Mesenchymal stem cell (in vitro differentiated cells and primary cell): ENCODE data around the gene TIMM17A. TPM values are rescaled to one million over a fixed set of nuclear protein-coding genes. Genes with fewer than 3 reads are reported as not detected.
"Not testable (repeated sequence)": the region's sequence is repeated elsewhere in the genome, so short reads cannot be mapped to it uniquely, and the experiment has no call there.

Source experiments
- DNase-seq: peaks from one replicate; pipeline ENCODE4 v3.0.0-alpha.2; 2013
- H2AFZ ChIP-seq: one replicate; pipeline ENCODE4 v1.6.1; 2013; ENCODE audit warnings: low read depth, mild to moderate bottlenecking, control low read depth, inconsistent platforms, low read length, moderate library complexity
- H2AK5ac ChIP-seq: 2 replicates; pipeline ENCODE4 v1.6.1; 2013; ENCODE audit warnings: low read length, moderate library complexity, mild to moderate bottlenecking, inconsistent platforms; ENCODE audit not compliant: severe bottlenecking
- H2BK120ac ChIP-seq: one replicate; pipeline ENCODE4 v1.6.1; 2013; ENCODE audit warnings: low read depth, mild to moderate bottlenecking, inconsistent platforms, low read length, moderate library complexity
- H2BK12ac ChIP-seq, 2 experiments: one replicate each; pipeline ENCODE4 v1.6.1; 2013; ENCODE audit warnings: inconsistent platforms in 2 of 2, low read length in 2 of 2, mild to moderate bottlenecking in 2 of 2, moderate library complexity in 2 of 2, control low read depth in 1 of 2
- H2BK15ac ChIP-seq: one replicate; pipeline ENCODE4 v1.6.1; 2013; ENCODE audit warnings: mild to moderate bottlenecking, low read depth, inconsistent platforms; ENCODE audit not compliant: poor library complexity, severe bottlenecking
- H2BK5ac ChIP-seq: 2 replicates; pipeline ENCODE4 v1.6.1; 2013; ENCODE audit warnings: low read depth, mild to moderate bottlenecking, low read length, control low read depth, inconsistent platforms; ENCODE audit not compliant: poor library complexity, severe bottlenecking
- H3K14ac ChIP-seq, 2 experiments: one replicate each; pipeline ENCODE4 v1.6.1; 2013; ENCODE audit warnings: inconsistent platforms in 2 of 2, low read length in 2 of 2, control low read depth in 1 of 2, mild to moderate bottlenecking in 1 of 2, moderate library complexity in 1 of 2
- H3K18ac ChIP-seq, 2 experiments: one replicate each; pipeline ENCODE4 v1.6.1; 2013; ENCODE audit warnings: inconsistent platforms in 2 of 2, low read length in 2 of 2, control low read depth in 1 of 2, low read depth in 1 of 2, mild to moderate bottlenecking in 1 of 2
- H3K23ac ChIP-seq, 2 experiments: one replicate each; pipeline ENCODE4 v1.6.1; 2013; ENCODE audit warnings: inconsistent platforms in 2 of 2, low read length in 2 of 2, mild to moderate bottlenecking in 2 of 2, moderate library complexity in 2 of 2, control low read depth in 1 of 2
- H3K27ac ChIP-seq: 2 replicates; pipeline ENCODE4 v1.5.1; 2013; ENCODE audit warnings: mild to moderate bottlenecking, moderate library complexity, low read length, control low read depth, inconsistent platforms; ENCODE audit not compliant: poor library complexity, severe bottlenecking
- H3K27me3 ChIP-seq, 2 experiments: 2 replicates each; pipeline versions ENCODE4 v1.6.1 to v1.7.0; 2013; ENCODE audit warnings: low read length in 2 of 2, mild to moderate bottlenecking in 2 of 2, moderate library complexity in 2 of 2, control low read depth in 1 of 2, inconsistent platforms in 1 of 2; ENCODE audit not compliant: control insufficient read depth in 1 of 2, insufficient read depth in 1 of 2
- H3K36me3 ChIP-seq, 2 experiments: 2 replicates each; pipeline versions ENCODE4 v1.6.1 to v1.7.0; 2013; ENCODE audit warnings: low read length in 2 of 2, control low read depth in 1 of 2, inconsistent platforms in 1 of 2, low read depth in 1 of 2, mild to moderate bottlenecking in 1 of 2; ENCODE audit not compliant: insufficient read depth in 2 of 2, control insufficient read depth in 1 of 2
- H3K4ac ChIP-seq, 2 experiments: one replicate each; pipeline ENCODE4 v1.6.1; 2013; ENCODE audit warnings: inconsistent platforms in 2 of 2, low read length in 2 of 2, mild to moderate bottlenecking in 2 of 2, moderate library complexity in 2 of 2, control low read depth in 1 of 2, low read depth in 1 of 2
- H3K4me1 ChIP-seq: 2 replicates; pipeline ENCODE4 v1.6.1; 2013; ENCODE audit warnings: low read depth, low read length, control low read depth; ENCODE audit not compliant: control insufficient read depth, insufficient read depth
- H3K4me2 ChIP-seq: 2 replicates; pipeline ENCODE4 v1.6.1; 2013; ENCODE audit warnings: low read length, mild to moderate bottlenecking, inconsistent platforms; ENCODE audit not compliant: poor library complexity, severe bottlenecking
- H3K4me3 ChIP-seq, 2 experiments: 2 replicates each; pipeline versions ENCODE4 v1.5.1 to v1.7.0; 2013; ENCODE audit warnings: low read length in 2 of 2, mild to moderate bottlenecking in 2 of 2, control low read depth in 1 of 2, low read depth in 1 of 2; ENCODE audit not compliant: insufficient read depth in 1 of 2
- H3K79me1 ChIP-seq: replicated peaks from 2 replicates; pipeline ENCODE4 v1.6.1; 2013; ENCODE audit warnings: mild to moderate bottlenecking, control low read depth, low read length, inconsistent platforms; ENCODE audit not compliant: poor library complexity, severe bottlenecking
- H3K9ac ChIP-seq: 2 replicates; pipeline ENCODE4 v1.7.0; 2013; ENCODE audit warnings: mild to moderate bottlenecking, low read length, moderate library complexity
- H3K9me3 ChIP-seq: 2 replicates; pipeline ENCODE4 v1.7.0; 2013; ENCODE audit warnings: mild to moderate bottlenecking, low read length; ENCODE audit not compliant: control insufficient read depth
- H4K8ac ChIP-seq: one replicate; pipeline ENCODE4 v1.6.1; 2013; ENCODE audit warnings: inconsistent platforms, mild to moderate bottlenecking, low read length, moderate library complexity
- H4K91ac ChIP-seq: one replicate; pipeline ENCODE4 v1.6.1; 2013; ENCODE audit warnings: mild to moderate bottlenecking, low read length, inconsistent platforms
- WGBS: methylation state at CpG from one replicate; pipeline ENCODE4 v1.1.7; 2013; ENCODE audit warnings: mixed read lengths; 5-methylcytosine and 5-hydroxymethylcytosine counted together
- small RNA-seq: library from polyadenylated mRNA; stranded (forward); fragments of <200 nt; extraction: miRNeasy Mini kit (QIAGEN cat#:217004); gene quantifications from one replicate; pipeline ENCODE3, GENCODE V24; 2013; ENCODE audit warnings: low read depth

The TIMM17A gene

DNA sequence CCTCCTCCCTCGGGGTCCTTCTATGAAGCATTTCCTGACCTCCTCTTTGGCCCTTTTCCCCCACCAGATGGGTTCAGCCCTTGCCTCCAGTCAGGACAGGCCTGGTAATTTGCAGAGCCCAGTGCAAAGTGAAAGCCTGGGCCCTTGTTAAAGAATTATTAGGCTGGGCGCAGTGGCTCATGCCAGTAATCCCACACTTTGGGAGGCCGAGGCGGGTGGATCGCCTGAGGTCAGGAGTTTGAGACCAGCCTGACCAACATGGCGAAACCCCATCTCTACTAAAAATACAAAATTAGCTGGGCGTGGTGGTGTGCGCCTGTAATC, 63.9 kb downstream of the TIMM17A start:
- not testable (repeated sequence) for H2BK120ac ChIP-seq, H3K9me3 ChIP-seq, H3K23ac ChIP-seq, H3K4me3 ChIP-seq, H2BK15ac ChIP-seq, DNase-seq, H3K27ac ChIP-seq, H3K4ac ChIP-seq, H3K9ac ChIP-seq, H2AFZ ChIP-seq, H2BK5ac ChIP-seq, H3K4me2 ChIP-seq, H2BK12ac ChIP-seq
- WGBS, result 90% methylated on average over 8 of the region's 8 CpGs
- Histone ChIP-seq H3K79me1 (peaks cover 11% of the 10 kb centered on the region), H3K18ac (peak overlapping the region in 1 of 2 experiments; percentile 52), H3K14ac (peak overlapping the region in 1 of 2 experiments; percentile 19), H4K91ac (peak overlapping the region; percentile 64), H4K8ac (peak overlapping the region; percentile 35), H2AK5ac (peak overlapping the region; percentile 7), H3K4me1 (peaks cover 37% of the 10 kb centered on the region), H3K36me3 (peaks cover 0 to 40% of the 10 kb centered on the region in 2 experiments), H3K27me3 (peaks cover 0 to 15% of the 10 kb centered on the region in 2 experiments)

Small RNA genes within 50 kb of the gene (small RNA-seq; reads per million reads assigned to genes)
- not detected for gene MIR6740
- not detected for gene RF00156
